HG03432 (cell line): ENCODE results near the gene SRCAP.

Experiments
- ATAC-seq: cut with Tn5 transposase; IDR thresholded peaks from one replicate; pipeline ENCODE4 v1.9.1; 2021; ENCODE audit warnings: mild to moderate bottlenecking, moderate library complexity; ENCODE audit not compliant: unreplicated experiment

SRCAP gene

GRCh38 chr16:30771726-30772125 is 72.8 kb downstream of the SRCAP start:
- no peak for ATAC-seq

GRCh38 chr16:30773826-30774225 is 74.9 kb downstream of the SRCAP start:
- no peak for ATAC-seq

- ATAC-seq, result no peak
Measured at GRCh38 chr16:30774367-30775130, 75.6 kb downstream of the SRCAP start.

GRCh38 chr16:30775131-30775391 is 76.1 kb downstream of the SRCAP start:
- ATAC-seq, result no peak

- ATAC-seq, result peak; percentile 67
Measured at GRCh38 chr16:30775392-30776188, 76.6 kb downstream of the SRCAP start.

GRCh38 chr16:30777591-30778297 is 78.8 kb downstream of the SRCAP start:
- no peak for ATAC-seq

GRCh38 chr16:30778549-30779244 is 79.7 kb downstream of the SRCAP start:
- no peak for ATAC-seq

GRCh38 chr16:30779596-30779995 is 80.6 kb downstream of the SRCAP start:
- ATAC-seq, result no peak

GRCh38 chr16:30780021-30780420 is 81.0 kb downstream of the SRCAP start:
- no peak for ATAC-seq

GRCh38 chr16:30780549-30780948 is 81.6 kb downstream of the SRCAP start:
- ATAC-seq, result no peak

- ATAC-seq, result no peak
Measured at GRCh38 chr16:30782486-30783279, 83.7 kb downstream of the SRCAP start.

GRCh38 chr16:30783280-30784109 is 84.5 kb downstream of the SRCAP start:
- ATAC-seq, result no peak

- no peak for ATAC-seq
Measured at GRCh38 chr16:30784215-30784614, 85.2 kb downstream of the SRCAP start.

- no peak for ATAC-seq
Measured at GRCh38 chr16:30785126-30786106, 86.4 kb downstream of the SRCAP start.

GRCh38 chr16:30786115-30786935 is 87.4 kb downstream of the SRCAP start:
- ATAC-seq, result no peak

- no peak for ATAC-seq
Measured at GRCh38 chr16:30786936-30787612, 88.1 kb downstream of the SRCAP start, which contains the start of gene ZNF629. Gene ZNF629 (minus strand): TSS chr16:30787205. CDS start chr16:30784482, 2,723 bp downstream.
